A673 (cell line): ENCODE data around the gene HRH3. TPM values are rescaled to one million over a fixed set of nuclear protein-coding genes. Genes with fewer than 3 reads are reported as not detected.

ENCODE experiments used
- BruUV-seq: library from RNA; stranded (reverse); fragments of 400-500 nt; replicated peaks from 2 replicates; lab custom pipeline; 2021; lab: Mats Ljungman, UMichigan
- CTCF ChIA-PET: fragments of 300-600 bp; sonication (Branson Sonifier 250); formaldehyde crosslinking; loops from one replicate; lab custom pipeline; 2022; ENCODE audit warnings: antibody characterized with exemption; lab: Charles Lee
- POLR2A ChIA-PET: fragments of 300-600 bp; sonication (Branson Sonifier 250); formaldehyde crosslinking; loops from one replicate; lab custom pipeline; 2022; ENCODE audit warnings: antibody characterized with exemption; ENCODE audit not compliant: low non-redundant PET; lab: Charles Lee
- DNase-seq: peaks from one replicate; pipeline ENCODE4 v3.0.0-alpha.2; 2015; ENCODE audit warnings: low spot score
- H3K27ac ChIP-seq: fragments of 200-600 bp; sonication (generic); 2 replicates; pipeline ENCODE4 v1.5.1; 2016; ENCODE audit warnings: mixed run types, low read depth, mild to moderate bottlenecking, mixed read lengths, antibody characterized with exemption, low read length; ENCODE audit not compliant: poor library complexity, severe bottlenecking
- H3K27me3 ChIP-seq: fragments of 200-600 bp; sonication (generic); replicated peaks from 2 replicates; pipeline ENCODE4 v1.6.1; 2017; ENCODE audit warnings: mixed run types, low read depth, mild to moderate bottlenecking, mixed read lengths, antibody characterized with exemption, low read length; ENCODE audit not compliant: insufficient read depth, poor library complexity
- H3K36me3 ChIP-seq: fragments of 200-600 bp; sonication (generic); 2 replicates; pipeline ENCODE4 v1.6.1; 2016; ENCODE audit warnings: mixed run types, mild to moderate bottlenecking, mixed read lengths, antibody characterized with exemption, low read length; ENCODE audit not compliant: insufficient read depth, poor library complexity, severe bottlenecking
- H3K4me1 ChIP-seq: fragments of 200-600 bp; sonication (generic); 2 replicates; pipeline ENCODE4 v1.6.1; 2017; ENCODE audit warnings: mixed run types, mild to moderate bottlenecking, mixed read lengths, antibody characterized with exemption, low read length; ENCODE audit not compliant: insufficient read depth, poor library complexity, severe bottlenecking
- H3K4me3 ChIP-seq: fragments of 200-600 bp; sonication (generic); 2 replicates; pipeline ENCODE4 v1.5.1; 2016; ENCODE audit warnings: low read depth, mixed run types, mild to moderate bottlenecking, mixed read lengths, low read length; ENCODE audit not compliant: poor library complexity, severe bottlenecking
- H3K9me3 ChIP-seq: fragments of 200-600 bp; sonication (generic); 2 replicates; pipeline ENCODE4 v1.6.1; 2016; ENCODE audit warnings: mixed run types, low read depth, mild to moderate bottlenecking, mixed read lengths, antibody characterized with exemption, low read length; ENCODE audit not compliant: poor library complexity, severe bottlenecking
- EZH2 ChIP-seq: fragments of 200-600 bp; sonication (generic); IDR thresholded peaks from 2 replicates; pipeline ENCODE4 v1.6.1; 2017; ENCODE audit warnings: borderline replicate concordance, low read depth, mild to moderate bottlenecking, mixed read lengths, antibody characterized with exemption, low read length; ENCODE audit not compliant: poor library complexity, severe bottlenecking
- intact Hi-C: fragments of 100-400 bp; cut with micrococcal nuclease; formaldehyde crosslinking; loops from one replicate; pipeline ENCODE4 v1.10.0; 2022; ENCODE audit not compliant: unreplicated experiment
- total RNA-seq: library from RNA; stranded (reverse); gene quantifications from 2 replicates; pipeline ENCODE4 v1.2.3, GENCODE V29; 2021
- TF ChIP-seq, protein P1 (sequence below): fragments of 300-800, 200-600 bp; sonication (generic); conservative IDR thresholded peaks from 2 replicates; pipeline ENCODE4 v1.5.1; 2017; ENCODE audit warnings: low read depth, mild to moderate bottlenecking, antibody characterized with exemption, low read length, moderate library complexity, mixed read lengths

Gene HRH3
- total RNA-seq, 1 experiment from 2014 or later: not detected

DNA sequence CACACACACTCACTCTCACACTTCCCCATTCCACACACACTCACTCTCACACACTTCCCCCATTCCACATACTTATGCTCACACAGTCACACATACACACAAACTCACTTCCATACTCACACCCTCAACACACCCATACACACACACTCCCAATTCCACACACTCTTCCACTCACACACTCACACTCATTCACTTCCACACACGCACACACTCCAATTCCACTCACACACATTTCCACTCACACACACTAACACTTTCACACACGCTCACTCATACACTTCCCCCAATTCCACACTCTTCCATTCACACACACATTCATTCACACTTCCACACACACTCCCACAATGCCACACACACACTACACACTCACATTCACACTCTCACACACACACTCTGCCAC lies 10.2 kb upstream of the HRH3 start:
- no TSS peak for BruUV-seq
- Histone ChIP-seq H3K4me3 (no peak overlapping the region), H3K36me3 (no peaks in the 10 kb centered on the region), H3K27ac (no peak overlapping the region), H3K9me3 (no peaks in the 10 kb centered on the region), H3K27me3 (peaks cover 21% of the 10 kb centered on the region), H3K4me1 (no peaks in the 10 kb centered on the region)
- CTCF ChIA-PET: no interaction called here
- TF ChIP-seq, protein P1, sequence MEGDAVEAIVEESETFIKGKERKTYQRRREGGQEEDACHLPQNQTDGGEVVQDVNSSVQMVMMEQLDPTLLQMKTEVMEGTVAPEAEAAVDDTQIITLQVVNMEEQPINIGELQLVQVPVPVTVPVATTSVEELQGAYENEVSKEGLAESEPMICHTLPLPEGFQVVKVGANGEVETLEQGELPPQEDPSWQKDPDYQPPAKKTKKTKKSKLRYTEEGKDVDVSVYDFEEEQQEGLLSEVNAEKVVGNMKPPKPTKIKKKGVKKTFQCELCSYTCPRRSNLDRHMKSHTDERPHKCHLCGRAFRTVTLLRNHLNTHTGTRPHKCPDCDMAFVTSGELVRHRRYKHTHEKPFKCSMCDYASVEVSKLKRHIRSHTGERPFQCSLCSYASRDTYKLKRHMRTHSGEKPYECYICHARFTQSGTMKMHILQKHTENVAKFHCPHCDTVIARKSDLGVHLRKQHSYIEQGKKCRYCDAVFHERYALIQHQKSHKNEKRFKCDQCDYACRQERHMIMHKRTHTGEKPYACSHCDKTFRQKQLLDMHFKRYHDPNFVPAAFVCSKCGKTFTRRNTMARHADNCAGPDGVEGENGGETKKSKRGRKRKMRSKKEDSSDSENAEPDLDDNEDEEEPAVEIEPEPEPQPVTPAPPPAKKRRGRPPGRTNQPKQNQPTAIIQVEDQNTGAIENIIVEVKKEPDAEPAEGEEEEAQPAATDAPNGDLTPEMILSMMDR: no peak
- no peak for TF ChIP-seq EZH2
- intact Hi-C loops: no loop called here
- POLR2A ChIA-PET: no interaction called here
- DNase-seq: no peak

DNA sequence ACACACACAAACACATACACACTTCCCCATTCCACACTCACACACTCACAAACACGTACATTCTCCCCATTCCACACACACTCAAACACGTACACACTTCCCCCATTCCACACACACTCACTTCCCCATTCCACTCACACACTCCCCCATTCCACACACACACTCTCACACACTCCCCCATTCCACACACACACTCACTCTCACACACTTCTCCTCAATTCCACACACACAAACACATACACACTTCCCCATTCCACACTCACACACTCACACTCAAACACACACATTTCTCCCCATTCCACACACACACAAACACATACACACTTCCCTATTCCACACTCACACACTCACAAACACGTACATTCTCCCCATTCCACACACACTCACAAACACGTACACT lies 9.6 kb upstream of the HRH3 start:
- H3K9me3 ChIP-seq: no peaks in the 10 kb centered on the region
- DNase-seq: no peak
- no peaks in the 10 kb centered on the region for H3K36me3 ChIP-seq
- H3K27ac ChIP-seq: no peak overlapping the region
- POLR2A ChIA-PET: no interaction called here
- no TSS peak for BruUV-seq
- CTCF ChIA-PET: no interaction called here
- peaks cover 27% of the 10 kb centered on the region for H3K27me3 ChIP-seq
- TF ChIP-seq EZH2: no peak
- TF ChIP-seq, protein P1: no peak
- H3K4me3 ChIP-seq: no peak overlapping the region
- intact Hi-C loops: no loop called here
- H3K4me1 ChIP-seq: no peaks in the 10 kb centered on the region

DNA sequence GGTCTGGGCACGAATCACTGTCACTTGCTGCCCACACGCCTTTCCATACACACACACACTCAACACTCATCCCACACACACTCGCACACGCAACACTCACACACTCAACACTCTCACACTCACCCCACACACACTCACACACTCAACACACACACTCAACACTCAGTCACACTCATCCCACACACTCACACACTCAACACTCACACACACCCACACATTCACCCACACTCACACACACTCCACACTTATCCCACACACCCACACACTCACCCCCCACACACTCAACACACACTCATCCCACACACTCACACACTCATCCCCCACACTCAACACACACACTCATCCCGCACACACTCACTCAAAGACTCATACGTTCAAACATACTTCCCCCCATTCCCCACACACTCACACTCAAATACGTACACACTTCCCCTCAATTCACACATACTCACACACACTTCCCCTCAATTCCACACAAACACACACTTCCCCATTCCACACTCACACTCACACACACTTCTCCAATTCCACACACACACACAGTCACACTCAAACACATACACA lies 9.0 kb upstream of the HRH3 start:
- no peak for TF ChIP-seq EZH2
- TF ChIP-seq, protein P1: no peak
- Histone ChIP-seq H3K4me3 (no peak overlapping the region), H3K36me3 (no peaks in the 10 kb centered on the region), H3K4me1 (no peaks in the 10 kb centered on the region), H3K27me3 (peaks cover 33% of the 10 kb centered on the region), H3K27ac (no peak overlapping the region), H3K9me3 (no peaks in the 10 kb centered on the region)
- ChIA-PET POLR2A (no interaction called here), CTCF (no interaction called here)
- DNase-seq: no peak
- intact Hi-C loops: no loop called here
- no TSS peak for BruUV-seq
